Measurements from ENCODE around the gene MAPK8IP3.

- TF ChIP-seq NR3C1 (CRISPR knock-in tag; conservative IDR thresholded peaks at IDR 0.05; ENCODE audit: low read depth) (no peak), ZNF423 (CRISPR knock-in tag; IDR thresholded peaks at IDR 0.05) (no peak), CTCF (IDR thresholded peaks at IDR 0.05) (no peak), ATF3 (CRISPR knock-in tag; conservative IDR thresholded peaks at IDR 0.05) (no peak), MAX (CRISPR knock-in tag; IDR thresholded peaks at IDR 0.05) (no peak), ZNF232 (CRISPR knock-in tag; IDR thresholded peaks at IDR 0.05) (no peak), USF2 (CRISPR knock-in tag; IDR thresholded peaks at IDR 0.05) (no peak), ZNF121 (CRISPR knock-in tag; IDR thresholded peaks at IDR 0.05) (no peak)
- TF ChIP-seq, protein P1, sequence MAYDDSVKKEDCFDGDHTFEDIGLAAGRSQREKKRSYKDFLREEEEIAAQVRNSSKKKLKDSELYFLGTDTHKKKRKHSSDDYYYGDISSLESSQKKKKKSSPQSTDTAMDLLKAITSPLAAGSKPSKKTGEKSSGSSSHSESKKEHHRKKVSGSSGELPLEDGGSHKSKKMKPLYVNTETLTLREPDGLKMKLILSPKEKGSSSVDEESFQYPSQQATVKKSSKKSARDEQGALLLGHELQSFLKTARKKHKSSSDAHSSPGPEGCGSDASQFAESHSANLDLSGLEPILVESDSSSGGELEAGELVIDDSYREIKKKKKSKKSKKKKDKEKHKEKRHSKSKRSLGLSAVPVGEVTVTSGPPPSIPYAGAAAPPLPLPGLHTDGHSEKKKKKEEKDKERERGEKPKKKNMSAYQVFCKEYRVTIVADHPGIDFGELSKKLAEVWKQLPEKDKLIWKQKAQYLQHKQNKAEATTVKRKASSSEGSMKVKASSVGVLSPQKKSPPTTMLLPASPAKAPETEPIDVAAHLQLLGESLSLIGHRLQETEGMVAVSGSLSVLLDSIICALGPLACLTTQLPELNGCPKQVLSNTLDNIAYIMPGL (CRISPR knock-in tag; IDR thresholded peaks at IDR 0.05), result no peak
- TF ChIP-seq, protein P2, sequence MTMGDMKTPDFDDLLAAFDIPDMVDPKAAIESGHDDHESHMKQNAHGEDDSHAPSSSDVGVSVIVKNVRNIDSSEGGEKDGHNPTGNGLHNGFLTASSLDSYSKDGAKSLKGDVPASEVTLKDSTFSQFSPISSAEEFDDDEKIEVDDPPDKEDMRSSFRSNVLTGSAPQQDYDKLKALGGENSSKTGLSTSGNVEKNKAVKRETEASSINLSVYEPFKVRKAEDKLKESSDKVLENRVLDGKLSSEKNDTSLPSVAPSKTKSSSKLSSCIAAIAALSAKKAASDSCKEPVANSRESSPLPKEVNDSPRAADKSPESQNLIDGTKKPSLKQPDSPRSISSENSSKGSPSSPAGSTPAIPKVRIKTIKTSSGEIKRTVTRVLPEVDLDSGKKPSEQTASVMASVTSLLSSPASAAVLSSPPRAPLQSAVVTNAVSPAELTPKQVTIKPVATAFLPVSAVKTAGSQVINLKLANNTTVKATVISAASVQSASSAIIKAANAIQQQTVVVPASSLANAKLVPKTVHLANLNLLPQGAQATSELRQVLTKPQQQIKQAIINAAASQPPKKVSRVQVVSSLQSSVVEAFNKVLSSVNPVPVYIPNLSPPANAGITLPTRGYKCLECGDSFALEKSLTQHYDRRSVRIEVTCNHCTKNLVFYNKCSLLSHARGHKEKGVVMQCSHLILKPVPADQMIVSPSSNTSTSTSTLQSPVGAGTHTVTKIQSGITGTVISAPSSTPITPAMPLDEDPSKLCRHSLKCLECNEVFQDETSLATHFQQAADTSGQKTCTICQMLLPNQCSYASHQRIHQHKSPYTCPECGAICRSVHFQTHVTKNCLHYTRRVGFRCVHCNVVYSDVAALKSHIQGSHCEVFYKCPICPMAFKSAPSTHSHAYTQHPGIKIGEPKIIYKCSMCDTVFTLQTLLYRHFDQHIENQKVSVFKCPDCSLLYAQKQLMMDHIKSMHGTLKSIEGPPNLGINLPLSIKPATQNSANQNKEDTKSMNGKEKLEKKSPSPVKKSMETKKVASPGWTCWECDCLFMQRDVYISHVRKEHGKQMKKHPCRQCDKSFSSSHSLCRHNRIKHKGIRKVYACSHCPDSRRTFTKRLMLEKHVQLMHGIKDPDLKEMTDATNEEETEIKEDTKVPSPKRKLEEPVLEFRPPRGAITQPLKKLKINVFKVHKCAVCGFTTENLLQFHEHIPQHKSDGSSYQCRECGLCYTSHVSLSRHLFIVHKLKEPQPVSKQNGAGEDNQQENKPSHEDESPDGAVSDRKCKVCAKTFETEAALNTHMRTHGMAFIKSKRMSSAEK (CRISPR knock-in tag; IDR thresholded peaks at IDR 0.05; ENCODE audit: borderline replicate concordance), result no peak
- TF ChIP-seq, protein P3, sequence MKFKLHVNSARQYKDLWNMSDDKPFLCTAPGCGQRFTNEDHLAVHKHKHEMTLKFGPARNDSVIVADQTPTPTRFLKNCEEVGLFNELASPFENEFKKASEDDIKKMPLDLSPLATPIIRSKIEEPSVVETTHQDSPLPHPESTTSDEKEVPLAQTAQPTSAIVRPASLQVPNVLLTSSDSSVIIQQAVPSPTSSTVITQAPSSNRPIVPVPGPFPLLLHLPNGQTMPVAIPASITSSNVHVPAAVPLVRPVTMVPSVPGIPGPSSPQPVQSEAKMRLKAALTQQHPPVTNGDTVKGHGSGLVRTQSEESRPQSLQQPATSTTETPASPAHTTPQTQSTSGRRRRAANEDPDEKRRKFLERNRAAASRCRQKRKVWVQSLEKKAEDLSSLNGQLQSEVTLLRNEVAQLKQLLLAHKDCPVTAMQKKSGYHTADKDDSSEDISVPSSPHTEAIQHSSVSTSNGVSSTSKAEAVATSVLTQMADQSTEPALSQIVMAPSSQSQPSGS (CRISPR knock-in tag; IDR thresholded peaks at IDR 0.05; ENCODE audit: borderline replicate concordance, low read depth), result no peak
Measured at GRCh38 chr16:1754204-1754603, 48.2 kb downstream of the MAPK8IP3 start.
